ENCODE data around the gene GREM2.

DNA sequence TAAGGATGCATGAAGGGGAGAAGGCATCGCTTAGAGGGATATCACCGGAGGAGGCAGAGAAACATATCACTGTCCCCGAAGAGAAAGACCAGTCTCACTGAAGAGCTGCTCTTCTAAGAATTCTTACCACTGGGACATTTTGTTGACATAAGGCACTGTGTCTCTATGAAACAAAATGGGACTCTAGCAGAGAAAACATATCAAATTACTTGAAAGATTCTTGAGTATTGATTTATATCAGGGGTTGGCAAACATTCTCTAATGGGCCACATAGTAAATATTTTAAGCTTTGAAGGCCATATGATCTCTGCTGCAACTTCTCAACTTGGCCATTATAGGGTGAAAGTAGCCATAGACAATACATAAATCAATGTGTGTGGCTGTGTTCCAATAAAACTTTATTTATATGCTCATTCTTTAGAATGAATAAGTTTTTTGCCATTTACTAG lies 41.0 kb upstream of the GREM2 start:
- TF ChIP-seq EZH2 (IDR thresholded peaks at IDR 0.05; ENCODE audit: insufficient read depth, poor library complexity, severe bottlenecking) (no peak), EZH2phosphoT487 (IDR thresholded peaks at IDR 0.05; ENCODE audit: insufficient read depth, low read depth) (no peak)
